ENCODE measurements around the gene ODF2. TPM values are rescaled to one million over a fixed set of nuclear protein-coding genes. Genes with fewer than 3 reads are reported as not detected.
A peak's percentile ranks its signal among the peaks of the same experiment; 100 is the strongest.

The ODF2 gene
- total RNA-seq, 5 donors from 2014 or later (not counting 1 experiment from before 2014, with no cell fraction given): 26.0 to 35.7 (median 33.1) TPM

DNA sequence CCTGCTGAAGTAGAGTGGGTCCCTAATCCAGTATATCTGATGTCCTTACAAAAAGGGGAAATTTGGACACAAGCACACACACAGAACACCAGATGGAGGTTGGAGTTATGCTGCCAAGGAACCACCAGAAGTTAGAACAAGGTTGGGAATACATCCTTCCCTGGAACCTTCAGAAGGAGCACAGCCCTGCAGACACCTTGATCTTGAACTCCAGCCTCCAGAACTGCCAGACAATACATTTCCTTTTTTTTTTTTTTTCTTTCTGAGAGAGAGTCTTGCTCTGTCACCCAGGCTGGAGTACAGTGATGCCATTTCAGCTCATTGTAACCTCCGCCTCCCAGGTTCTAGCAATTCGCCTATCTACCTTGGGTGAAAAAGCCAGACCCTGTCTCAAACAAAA, 7.1 kb upstream of the ODF2 start:
- H3K4me1 ChIP-seq (ENCODE audit: control insufficient read depth in 1 of 2, extremely low read depth in 1 of 2, insufficient read depth in 2 of 2, low read length in 2 of 2): no peaks in the 10 kb centered on the region
- H3K36me3 ChIP-seq (ENCODE audit: control insufficient read depth in 2 of 2, extremely low read depth in 1 of 2, insufficient read depth in 1 of 2, low read length in 1 of 2): no peaks in the 10 kb centered on the region
- H3K27me3 ChIP-seq (replicated peaks in 1 of 2; ENCODE audit: control insufficient read depth in 2 of 2, extremely low read depth in 1 of 2, insufficient read depth in 2 of 2, low read length in 1 of 2): no peaks in the 10 kb centered on the region
- H3K9me3 ChIP-seq: no peaks in the 10 kb centered on the region
- no peak for ATAC-seq (replicated peaks in 1 of 4)
- no peaks in the 10 kb centered on the region for H3K27me3 Mint-ChIP-seq
- ChIA-PET POLR2A (interaction anchor here in 1 of 2 donors (0.6 kb wide), 1 partner anchor 199 kb away, joined by 3 read pairs; no protein-coding TSS in a partner anchor), CTCF (no interaction called here)
- no peak overlapping the region for H3K27ac Mint-ChIP-seq
- no peak overlapping the region for H3K27ac ChIP-seq (ENCODE audit: low read length)
- H3K36me3 Mint-ChIP-seq: no peaks in the 10 kb centered on the region
- H3K4me3 ChIP-seq (ENCODE audit: control insufficient read depth in 1 of 2, extremely low read depth in 1 of 2, low read length in 1 of 2): no peak overlapping the region
- H3K4me1 Mint-ChIP-seq: no peaks in the 10 kb centered on the region
- no peaks in the 10 kb centered on the region for H3K9me3 Mint-ChIP-seq
- H3K4me3 Mint-ChIP-seq: no peak overlapping the region
- WGBS (ENCODE audit: insufficient coverage): no CpG with 5 or more reads among the region's 2 CpGs
- DNase-seq: no peak

DNA sequence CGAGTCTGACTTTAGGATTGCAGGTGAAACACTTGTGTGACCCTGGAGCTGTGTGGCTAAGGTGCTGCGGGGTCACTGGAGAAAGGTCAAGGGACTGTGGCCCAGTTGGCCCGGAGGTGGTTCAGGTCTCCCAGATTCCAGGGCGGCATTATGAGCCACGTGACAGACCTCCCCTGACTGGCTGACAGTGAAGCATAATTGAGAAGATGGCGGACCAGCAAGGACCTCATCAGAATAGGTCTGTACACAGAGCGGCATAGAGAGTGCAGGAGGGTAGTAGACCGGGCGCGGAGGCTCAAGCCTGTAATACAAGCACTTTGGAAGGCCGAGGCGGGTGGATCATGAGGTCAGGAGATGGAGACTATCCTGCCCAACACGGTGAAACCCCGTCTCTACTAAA, 815 bp upstream of the ODF2 start:
- Histone ChIP-seq H3K9me3 (no peaks in the 10 kb centered on the region), H3K27ac (ENCODE audit: low read length) (no peak overlapping the region), H3K4me1 (ENCODE audit: control insufficient read depth in 1 of 2, extremely low read depth in 1 of 2, insufficient read depth in 2 of 2, low read length in 2 of 2) (peaks cover 0 to 14% of the 10 kb centered on the region in 2 experiments), H3K27me3 (replicated peaks in 1 of 2; ENCODE audit: control insufficient read depth in 2 of 2, extremely low read depth in 1 of 2, insufficient read depth in 2 of 2, low read length in 1 of 2) (no peaks in the 10 kb centered on the region), H3K4me3 (ENCODE audit: control insufficient read depth in 1 of 2, extremely low read depth in 1 of 2, low read length in 1 of 2) (no peak overlapping the region), H3K36me3 (ENCODE audit: control insufficient read depth in 2 of 2, extremely low read depth in 1 of 2, insufficient read depth in 1 of 2, low read length in 1 of 2) (peaks cover 5 to 6% of the 10 kb centered on the region in 2 donors)
- WGBS (ENCODE audit: insufficient coverage): 88% methylated on average over 7 of the region's 14 CpGs
- Mint-ChIP-seq H3K36me3 (peaks cover 7% of the 10 kb centered on the region), H3K9me3 (no peaks in the 10 kb centered on the region), H3K4me1 (peaks cover 16 to 21% (median 21%) of the 10 kb centered on the region in 3 donors), H3K4me3 (peak overlapping the region; percentile 17 to 88 (median 50)), H3K27ac (peak overlapping the region; percentile 2 to 57), H3K27me3 (no peaks in the 10 kb centered on the region)
- DNase-seq (no peak), ATAC-seq (replicated peaks in 1 of 4) (no peak)
- CTCF ChIA-PET: interaction anchor here in 1 of 2 donors (1.7 kb wide), 1 partner anchor 95 kb away, joined by 4 read pairs; no protein-coding TSS in a partner anchor
- POLR2A ChIA-PET: no interaction called here

DNA sequence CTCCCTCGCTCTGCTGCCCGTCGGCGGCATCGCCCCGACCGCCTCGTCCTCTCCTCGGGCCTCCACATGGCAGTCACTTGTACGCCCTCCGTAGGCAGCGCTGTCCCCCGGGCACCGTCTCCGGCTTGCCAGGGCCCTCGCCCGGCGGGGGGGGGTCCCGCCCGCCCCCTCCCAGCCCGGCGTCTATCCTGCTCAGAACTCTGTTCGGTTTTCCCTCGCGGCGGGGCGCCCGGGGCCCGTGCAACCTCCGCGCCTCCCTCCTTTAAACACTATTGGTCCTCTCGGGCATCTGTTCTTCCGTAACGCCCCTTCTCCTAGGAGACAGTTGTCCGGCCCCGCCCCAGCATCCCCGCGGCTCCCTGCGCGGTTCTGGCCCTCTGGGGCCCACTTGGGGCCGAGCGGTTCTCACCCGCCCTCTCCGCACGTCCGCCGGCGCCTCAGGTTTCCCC, 831 bp downstream of the ODF2 start:
- DNase-seq: peak; percentile 18 to 77 (median 46)
- CTCF ChIA-PET: no interaction called here
- Histone ChIP-seq H3K27me3 (replicated peaks in 1 of 2; ENCODE audit: control insufficient read depth in 2 of 2, extremely low read depth in 1 of 2, insufficient read depth in 2 of 2, low read length in 1 of 2) (no peaks in the 10 kb centered on the region), H3K36me3 (ENCODE audit: control insufficient read depth in 2 of 2, extremely low read depth in 1 of 2, insufficient read depth in 1 of 2, low read length in 1 of 2) (peaks cover 5 to 20% of the 10 kb centered on the region in 2 donors), H3K4me1 (ENCODE audit: control insufficient read depth in 1 of 2, extremely low read depth in 1 of 2, insufficient read depth in 2 of 2, low read length in 2 of 2) (peaks cover 0 to 16% of the 10 kb centered on the region in 2 experiments), H3K27ac (ENCODE audit: low read length) (peak overlapping the region; percentile 74), H3K9me3 (no peaks in the 10 kb centered on the region), H3K4me3 (ENCODE audit: control insufficient read depth in 1 of 2, extremely low read depth in 1 of 2, low read length in 1 of 2) (peak overlapping the region; percentile 77 to 83)
- Mint-ChIP-seq H3K4me3 (peak overlapping the region; percentile 82 to 88 (median 87)), H3K27ac (peak overlapping the region; percentile 83 to 87), H3K27me3 (no peaks in the 10 kb centered on the region), H3K36me3 (peaks cover 18% of the 10 kb centered on the region), H3K4me1 (peaks cover 16 to 21% (median 21%) of the 10 kb centered on the region in 3 donors), H3K9me3 (no peaks in the 10 kb centered on the region)
- WGBS (ENCODE audit: insufficient coverage): under 1% methylated on average over 47 of the region's 48 CpGs
- ATAC-seq (replicated peaks in 1 of 4): peak; percentile 54 to 63 (median 57)
- POLR2A ChIA-PET: interaction anchor here in 1 of 2 donors (1.0 kb wide), 1 partner anchor 49 kb away, joined by 3 read pairs; no protein-coding TSS in a partner anchor

DNA sequence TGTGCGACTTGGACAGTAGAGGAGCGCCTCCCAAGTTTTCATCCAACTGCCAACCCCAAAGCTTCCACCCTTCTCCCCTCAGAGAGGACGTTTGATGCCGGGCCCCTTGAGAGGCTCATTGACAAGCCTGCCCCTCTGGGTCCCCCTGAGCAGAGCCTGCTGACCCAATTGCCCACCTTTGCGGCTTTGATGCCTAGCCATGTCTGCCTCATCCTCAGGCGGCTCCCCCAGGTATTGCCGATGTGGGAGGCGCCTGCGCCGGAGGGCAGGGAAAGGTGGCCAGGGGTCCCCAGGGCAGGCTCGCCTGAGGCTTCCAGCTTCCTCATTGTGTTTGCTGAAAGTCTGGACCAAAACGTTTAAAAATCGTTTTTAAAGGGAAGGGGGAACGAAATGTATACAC, 1.4 kb downstream of the ODF2 start:
- H3K27ac Mint-ChIP-seq: peak overlapping the region in 1 of 2 donors; percentile 83
- H3K4me3 Mint-ChIP-seq: peak overlapping the region; percentile 64 to 88 (median 82)
- Histone ChIP-seq H3K4me1 (ENCODE audit: control insufficient read depth in 1 of 2, extremely low read depth in 1 of 2, insufficient read depth in 2 of 2, low read length in 2 of 2) (peaks cover 0 to 16% of the 10 kb centered on the region in 2 experiments), H3K27ac (ENCODE audit: low read length) (no peak overlapping the region), H3K4me3 (ENCODE audit: control insufficient read depth in 1 of 2, extremely low read depth in 1 of 2, low read length in 1 of 2) (peak overlapping the region; percentile 77 to 83), H3K27me3 (replicated peaks in 1 of 2; ENCODE audit: control insufficient read depth in 2 of 2, extremely low read depth in 1 of 2, insufficient read depth in 2 of 2, low read length in 1 of 2) (no peaks in the 10 kb centered on the region), H3K36me3 (ENCODE audit: control insufficient read depth in 2 of 2, extremely low read depth in 1 of 2, insufficient read depth in 1 of 2, low read length in 1 of 2) (peaks cover 5 to 26% of the 10 kb centered on the region in 2 donors), H3K9me3 (no peaks in the 10 kb centered on the region)
- peaks cover 16 to 21% (median 21%) of the 10 kb centered on the region in 3 donors for H3K4me1 Mint-ChIP-seq
- H3K27me3 Mint-ChIP-seq: no peaks in the 10 kb centered on the region
- 53% methylated on average over 9 of the region's 14 CpGs for WGBS (ENCODE audit: insufficient coverage)
- ATAC-seq (replicated peaks in 1 of 4) (no peak), DNase-seq (no peak)
- CTCF ChIA-PET: no interaction called here
- no peaks in the 10 kb centered on the region for H3K9me3 Mint-ChIP-seq
- POLR2A ChIA-PET: interaction anchor here in 1 of 2 donors (1.0 kb wide), 1 partner anchor 48 kb away, joined by 3 read pairs; no protein-coding TSS in a partner anchor
- H3K36me3 Mint-ChIP-seq: peaks cover 22% of the 10 kb centered on the region

DNA sequence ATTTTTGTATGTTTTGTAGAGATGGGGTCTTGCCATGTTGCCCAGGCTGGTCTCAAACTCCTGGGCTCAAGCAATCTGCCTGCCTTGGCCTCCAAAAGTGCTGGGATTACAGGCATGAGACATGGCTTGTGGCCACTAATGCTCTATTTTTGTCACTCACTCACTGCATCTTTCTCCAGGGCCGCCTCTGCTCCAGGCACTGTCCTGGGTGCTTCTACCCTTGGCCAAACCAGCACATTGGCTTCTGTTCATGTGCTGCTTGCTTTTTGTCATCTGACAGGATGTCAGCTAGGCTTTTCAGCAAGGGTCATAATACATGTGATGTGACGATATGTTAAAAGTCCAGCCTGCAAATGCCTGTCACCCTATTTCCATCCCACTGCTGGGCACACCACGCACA, 3.2 kb downstream of the ODF2 start:
- Histone ChIP-seq H3K27ac (ENCODE audit: low read length) (no peak overlapping the region), H3K9me3 (no peaks in the 10 kb centered on the region), H3K27me3 (replicated peaks in 1 of 2; ENCODE audit: control insufficient read depth in 2 of 2, extremely low read depth in 1 of 2, insufficient read depth in 2 of 2, low read length in 1 of 2) (no peaks in the 10 kb centered on the region), H3K4me3 (ENCODE audit: control insufficient read depth in 1 of 2, extremely low read depth in 1 of 2, low read length in 1 of 2) (no peak overlapping the region), H3K4me1 (ENCODE audit: control insufficient read depth in 1 of 2, extremely low read depth in 1 of 2, insufficient read depth in 2 of 2, low read length in 2 of 2) (peaks cover 0 to 16% of the 10 kb centered on the region in 2 experiments), H3K36me3 (ENCODE audit: control insufficient read depth in 2 of 2, extremely low read depth in 1 of 2, insufficient read depth in 1 of 2, low read length in 1 of 2) (peaks cover 10 to 39% of the 10 kb centered on the region in 2 donors)
- WGBS (ENCODE audit: insufficient coverage): 100% methylated on average over 1 of the region's 3 CpGs
- no peaks in the 10 kb centered on the region for H3K9me3 Mint-ChIP-seq
- H3K4me1 Mint-ChIP-seq: peaks cover 16 to 21% (median 21%) of the 10 kb centered on the region in 3 donors
- H3K4me3 Mint-ChIP-seq: peak overlapping the region in 1 of 3 donors; percentile 24
- H3K27ac Mint-ChIP-seq: no peak overlapping the region
- DNase-seq (no peak), ATAC-seq (replicated peaks in 1 of 4) (no peak)
- H3K27me3 Mint-ChIP-seq: no peaks in the 10 kb centered on the region
- POLR2A ChIA-PET: no interaction called here
- CTCF ChIA-PET: interaction anchor here in 1 of 2 donors (0.6 kb wide), 1 partner anchor 530 kb away, joined by 3 read pairs; no protein-coding TSS in a partner anchor
- peaks cover 33% of the 10 kb centered on the region for H3K36me3 Mint-ChIP-seq

DNA sequence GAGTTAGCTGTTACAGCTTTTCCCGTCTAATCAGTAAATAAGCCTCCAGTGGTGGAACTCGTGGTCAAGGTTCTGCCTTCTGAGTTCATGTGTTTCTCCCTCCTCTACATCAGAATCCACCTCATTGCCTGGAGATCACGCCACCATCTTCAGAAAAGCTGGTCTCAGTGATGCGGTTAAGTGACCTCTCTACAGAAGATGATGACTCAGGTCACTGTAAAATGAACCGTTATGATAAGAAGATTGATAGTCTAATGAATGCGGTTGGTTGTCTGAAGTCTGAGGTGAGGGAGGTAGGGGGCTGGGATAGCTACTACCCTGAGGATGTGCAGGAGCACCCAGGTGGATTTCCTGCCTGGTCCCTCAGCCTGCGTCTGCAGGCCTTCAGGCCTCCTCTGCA, 13.3 kb downstream of the ODF2 start:
- Mint-ChIP-seq H3K36me3 (peaks cover 19% of the 10 kb centered on the region), H3K27me3 (no peaks in the 10 kb centered on the region), H3K4me3 (no peak overlapping the region), H3K4me1 (peaks cover 2 to 9% (median 2%) of the 10 kb centered on the region in 3 donors), H3K9me3 (no peaks in the 10 kb centered on the region), H3K27ac (no peak overlapping the region)
- ChIA-PET POLR2A (interaction anchor here in 1 of 2 donors (0.6 kb wide), 1 partner anchor 13 kb away, joined by 3 read pairs; no protein-coding TSS in a partner anchor), CTCF (no interaction called here)
- no peaks in the 10 kb centered on the region for H3K27me3 ChIP-seq (replicated peaks in 1 of 2; ENCODE audit: control insufficient read depth in 2 of 2, extremely low read depth in 1 of 2, insufficient read depth in 2 of 2, low read length in 1 of 2)
- 94% methylated on average over 4 of the region's 7 CpGs for WGBS (ENCODE audit: insufficient coverage)
- H3K9me3 ChIP-seq: no peaks in the 10 kb centered on the region
- peaks cover 11 to 33% of the 10 kb centered on the region in 2 donors for H3K36me3 ChIP-seq (ENCODE audit: control insufficient read depth in 2 of 2, extremely low read depth in 1 of 2, insufficient read depth in 1 of 2, low read length in 1 of 2)
- H3K4me3 ChIP-seq (ENCODE audit: control insufficient read depth in 1 of 2, extremely low read depth in 1 of 2, low read length in 1 of 2): no peak overlapping the region
- peaks cover 0 to 4% of the 10 kb centered on the region in 2 experiments for H3K4me1 ChIP-seq (ENCODE audit: control insufficient read depth in 1 of 2, extremely low read depth in 1 of 2, insufficient read depth in 2 of 2, low read length in 2 of 2)
- ATAC-seq (replicated peaks in 1 of 4) (no peak), DNase-seq (no peak)
- H3K27ac ChIP-seq (ENCODE audit: low read length): no peak overlapping the region
